AG10803 (cell line): ENCODE data around the gene DOLPP1.

ENCODE experiments used
- DNase-seq: peaks from one replicate; pipeline ENCODE4 v3.0.0; 2010; ENCODE audit warnings: low read depth
- H3K4me3 ChIP-seq: 2 replicates; pipeline ENCODE4 v1.5.1; 2011; ENCODE audit warnings: mild to moderate bottlenecking, low read length, control low read depth
- TF ChIP-seq, protein P1 (sequence below): conservative IDR thresholded peaks from 2 replicates; pipeline ENCODE4 v1.5.1; 2011; ENCODE audit warnings: mild to moderate bottlenecking, low read length, control low read depth, inconsistent platforms

DOLPP1 gene

GRCh38 chr9:129053020-129053419 lies 27.9 kb upstream of the DOLPP1 start:
- H3K4me3 ChIP-seq = no peak overlapping the region
- TF ChIP-seq, protein P1, sequence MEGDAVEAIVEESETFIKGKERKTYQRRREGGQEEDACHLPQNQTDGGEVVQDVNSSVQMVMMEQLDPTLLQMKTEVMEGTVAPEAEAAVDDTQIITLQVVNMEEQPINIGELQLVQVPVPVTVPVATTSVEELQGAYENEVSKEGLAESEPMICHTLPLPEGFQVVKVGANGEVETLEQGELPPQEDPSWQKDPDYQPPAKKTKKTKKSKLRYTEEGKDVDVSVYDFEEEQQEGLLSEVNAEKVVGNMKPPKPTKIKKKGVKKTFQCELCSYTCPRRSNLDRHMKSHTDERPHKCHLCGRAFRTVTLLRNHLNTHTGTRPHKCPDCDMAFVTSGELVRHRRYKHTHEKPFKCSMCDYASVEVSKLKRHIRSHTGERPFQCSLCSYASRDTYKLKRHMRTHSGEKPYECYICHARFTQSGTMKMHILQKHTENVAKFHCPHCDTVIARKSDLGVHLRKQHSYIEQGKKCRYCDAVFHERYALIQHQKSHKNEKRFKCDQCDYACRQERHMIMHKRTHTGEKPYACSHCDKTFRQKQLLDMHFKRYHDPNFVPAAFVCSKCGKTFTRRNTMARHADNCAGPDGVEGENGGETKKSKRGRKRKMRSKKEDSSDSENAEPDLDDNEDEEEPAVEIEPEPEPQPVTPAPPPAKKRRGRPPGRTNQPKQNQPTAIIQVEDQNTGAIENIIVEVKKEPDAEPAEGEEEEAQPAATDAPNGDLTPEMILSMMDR = no peak

GRCh38 chr9:129054163-129054851 lies 26.6 kb upstream of the DOLPP1 start:
- TF ChIP-seq, protein P1 = no peak
- no peak overlapping the region for H3K4me3 ChIP-seq
- no peak for DNase-seq

More at GRCh38 chr9:129053020-129053419, 27.9 kb upstream of the DOLPP1 start:
- DNase-seq = no peak

DNA sequence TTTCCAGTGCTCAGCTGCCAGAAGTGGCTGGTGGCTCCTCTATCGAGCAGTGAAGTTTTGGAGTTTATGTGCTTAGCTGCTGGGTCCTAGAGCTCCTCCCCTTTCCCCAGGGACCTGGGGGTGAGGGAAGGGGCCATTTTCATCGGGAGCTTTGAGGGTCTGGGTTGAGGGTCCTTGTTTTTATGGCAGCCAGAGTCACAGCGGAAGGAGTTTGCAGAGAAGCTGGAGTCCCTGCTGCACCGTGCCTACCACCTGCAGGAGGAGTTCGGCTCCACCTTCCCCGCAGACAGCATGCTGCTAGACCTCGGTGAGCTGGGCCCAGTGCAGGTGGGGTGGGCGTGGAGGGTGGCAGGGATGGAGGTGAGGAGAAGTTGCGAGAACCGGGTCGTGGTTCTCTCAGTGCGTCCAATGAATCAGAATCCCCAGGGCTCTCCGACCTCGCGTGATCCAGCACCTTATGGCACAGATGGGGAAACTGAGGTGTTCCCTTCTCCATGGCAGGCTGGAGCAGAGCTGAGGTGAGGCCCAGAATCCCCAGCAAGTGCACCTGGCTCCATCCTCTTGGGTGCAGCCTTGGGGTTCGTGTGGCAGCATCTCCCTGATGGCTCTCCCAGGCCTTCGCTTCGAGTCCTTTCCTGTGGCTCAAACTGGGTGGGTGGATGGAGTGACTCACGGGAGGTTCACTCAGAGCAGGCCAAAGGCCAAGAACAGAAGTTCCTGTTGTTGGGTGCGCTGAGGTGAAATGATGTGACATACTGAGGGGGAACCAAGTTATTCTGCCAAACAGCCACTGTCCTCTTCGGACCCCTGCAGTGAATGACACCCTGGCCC lies 21.7 kb upstream of the DOLPP1 start:
- no peak for DNase-seq
- no peak overlapping the region for H3K4me3 ChIP-seq
- TF ChIP-seq, protein P1 = no peak

GRCh38 chr9:129059796-129060785 lies 20.8 kb upstream of the DOLPP1 start:
- no peak overlapping the region for H3K4me3 ChIP-seq
- no peak for DNase-seq
- TF ChIP-seq, protein P1 = no peak

- DNase-seq = no peak
- no peak overlapping the region for H3K4me3 ChIP-seq
- TF ChIP-seq, protein P1 = no peak
These were observed 19.9 kb upstream of the DOLPP1 start for GRCh38 chr9:129060991-129061390.

DNA sequence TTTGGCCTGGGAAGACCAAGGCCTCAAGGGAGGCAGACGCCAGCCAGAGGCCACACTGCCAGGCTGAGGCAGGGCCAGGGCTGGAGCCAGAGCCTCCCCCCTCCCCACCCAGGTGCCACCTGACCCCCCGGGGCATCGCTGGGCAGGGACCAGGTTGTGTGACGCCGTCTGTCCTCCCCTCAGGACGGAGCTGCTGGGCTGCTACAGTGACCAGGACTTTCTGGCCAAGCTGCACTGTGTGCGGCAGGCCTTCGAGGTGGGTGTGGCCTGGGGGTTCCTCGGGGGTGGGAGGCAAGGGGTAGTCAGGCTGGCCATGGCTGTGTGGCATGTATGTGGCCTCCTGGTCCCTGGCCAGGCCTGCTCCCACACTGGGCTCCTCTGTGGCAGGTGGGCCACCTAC lies 17.9 kb upstream of the DOLPP1 start:
- TF ChIP-seq, protein P1 = no peak
- no peak overlapping the region for H3K4me3 ChIP-seq
- no peak for DNase-seq
